GM12878 (cell line): ENCODE results near the gene USP28. TPM values are rescaled to one million over a fixed set of nuclear protein-coding genes. Genes with fewer than 3 reads are reported as not detected.

Source experiments
- ATAC-seq: fragments of 200-7000 bp; cut with Tn5 transposase; 3 replicates; pipeline ENCODE4 v1.9.1; 2020; ENCODE audit warnings: mild to moderate bottlenecking, moderate library complexity
- BruUV-seq: library from RNA; stranded (reverse); fragments of 400-500 nt; replicated peaks from 2 replicates; lab custom pipeline; 2021; lab: Mats Ljungman, UMichigan
- CTCF ChIA-PET: fragments of 300-600 bp; sonication (Branson Sonifier 250); formaldehyde crosslinking; extraction: SDS; loops from one replicate; lab custom pipeline; 2021; ENCODE audit warnings: inconsistent platforms; lab: Yijun Ruan, JAX
- POLR2A ChIA-PET: fragments of 350-600 bp; formaldehyde crosslinking; extraction: SDS; loops from one replicate; lab custom pipeline; 2021; ENCODE audit warnings: inconsistent platforms; lab: Charles Lee
- RAD21 ChIA-PET: fragments of 300-600 bp; sonication (Branson Sonifier 250); formaldehyde crosslinking; loops from one replicate; lab custom pipeline; 2023; ENCODE audit warnings: antibody characterized with exemption; ENCODE audit not compliant: unreplicated experiment; lab: Charles Lee
- SMC1A ChIA-PET: fragments of 300-600 bp; sonication (Branson Sonifier 250); formaldehyde crosslinking; loops from one replicate; lab custom pipeline; 2023; ENCODE audit not compliant: unreplicated experiment, uncharacterized antibody; lab: Charles Lee
- DNase-seq: peaks from one replicate; pipeline ENCODE4 v3.0.0-alpha.2; 2011; ENCODE audit warnings: low read depth, low spot score
- FAIRE-seq: peaks from 3 replicates; lab custom pipeline; 2011; peaks lifted over from hg19 to GRCh38; lab: Jason Lieb, UNC
- H2AFZ ChIP-seq: 2 replicates; pipeline ENCODE4 v1.6.0; 2011; ENCODE audit warnings: low read depth, low read length, control low read depth; ENCODE audit not compliant: control insufficient read depth
- H3K27ac ChIP-seq: 2 replicates; pipeline ENCODE4 v1.5.1; 2011; ENCODE audit warnings: control low read depth; ENCODE audit not compliant: control insufficient read depth, insufficient read depth
- H3K27me3 ChIP-seq, 2 experiments: replicated peaks in 1 of 2; 2 replicates each; pipeline versions ENCODE4 v1.6.0 to v1.6.1; 2011; ENCODE audit warnings: low read length in 1 of 2; ENCODE audit not compliant: control insufficient read depth in 2 of 2, insufficient read depth in 2 of 2
- H3K36me3 ChIP-seq, 2 experiments: 2 replicates each; pipeline ENCODE4 v1.5.1; 2011; ENCODE audit warnings: low read length in 1 of 2; ENCODE audit not compliant: control insufficient read depth in 2 of 2, insufficient read depth in 2 of 2
- H3K4me1 ChIP-seq: 2 replicates; pipeline ENCODE4 v1.6.1; 2011; ENCODE audit warnings: mild to moderate bottlenecking, low read length, moderate library complexity, mixed read lengths; ENCODE audit not compliant: control insufficient read depth, insufficient read depth
- H3K4me2 ChIP-seq: 2 replicates; pipeline ENCODE4 v1.6.0; 2011; ENCODE audit warnings: control low read depth; ENCODE audit not compliant: control insufficient read depth, insufficient read depth
- H3K4me3 ChIP-seq: fragments of 200-600 bp; sonication (generic); 2 replicates; pipeline ENCODE4 v1.5.1; 2016
- H3K79me2 ChIP-seq: 2 replicates; pipeline ENCODE4 v1.6.0; 2011; ENCODE audit warnings: low read length; ENCODE audit not compliant: control insufficient read depth, insufficient read depth
- H3K9ac ChIP-seq: 2 replicates; pipeline ENCODE4 v1.8.0; 2011; ENCODE audit warnings: low read length, control low read depth, mixed read lengths; ENCODE audit not compliant: control insufficient read depth, insufficient read depth
- H3K9me3 ChIP-seq: replicated peaks from 3 replicates; pipeline ENCODE4 v1.5.1; 2011; ENCODE audit warnings: mild to moderate bottlenecking, low read length; ENCODE audit not compliant: control insufficient read depth, insufficient read depth
- H4K20me1 ChIP-seq: 2 replicates; pipeline ENCODE4 v1.6.0; 2011; ENCODE audit not compliant: control insufficient read depth, insufficient read depth
- ATF7 ChIP-seq: fragments of 450-650 bp; IDR thresholded peaks from 2 replicates; pipeline ENCODE4 v1.6.1; 2016; ENCODE audit warnings: low read depth, mild to moderate bottlenecking
- BACH1 ChIP-seq: fragments of 450-650 bp; IDR thresholded peaks from 2 replicates; pipeline ENCODE4 v1.6.1; 2017; ENCODE audit warnings: mild to moderate bottlenecking, borderline replicate concordance
- BCL11A ChIP-seq: IDR thresholded peaks from 2 replicates; pipeline ENCODE4 v1.6.1; 2011; ENCODE audit warnings: low read depth, low read length
- CHD2 ChIP-seq: IDR thresholded peaks from 2 replicates; pipeline ENCODE4 v1.6.1; 2011; ENCODE audit warnings: low read depth, low read length, improper control_type of control experiment, borderline replicate concordance
- CHD4 ChIP-seq: fragments of 200-600 bp; sonication (generic); IDR thresholded peaks from 2 replicates; pipeline ENCODE4 v1.6.1; 2016; ENCODE audit warnings: mild to moderate bottlenecking
- ESRRA ChIP-seq: IDR thresholded peaks from 2 replicates; pipeline ENCODE4 v1.6.1; 2012; ENCODE audit warnings: mild to moderate bottlenecking, low read length, improper control_type of control experiment
- GABPA ChIP-seq: IDR thresholded peaks from 2 replicates; pipeline ENCODE4 v1.6.1; 2014; ENCODE audit warnings: antibody characterized with exemption, low read depth, mild to moderate bottlenecking, inconsistent platforms
- IRF4 ChIP-seq: IDR thresholded peaks from 2 replicates; pipeline ENCODE4 v1.6.1; 2011; ENCODE audit warnings: low read depth, low read length
- JUND ChIP-seq: IDR thresholded peaks from 2 replicates; pipeline ENCODE4 v1.6.1; 2012; ENCODE audit warnings: low read depth, mild to moderate bottlenecking, low read length, improper control_type of control experiment, moderate library complexity
- KDM1A ChIP-seq: fragments of 200-600 bp; sonication (generic); IDR thresholded peaks from 2 replicates; pipeline ENCODE4 v1.6.1; 2016; ENCODE audit warnings: borderline replicate concordance
- KLF5 ChIP-seq: fragments of 450-650 bp; IDR thresholded peaks from 2 replicates; pipeline ENCODE4 v1.6.1; 2014; ENCODE audit warnings: mild to moderate bottlenecking; ENCODE audit not compliant: partially characterized antibody
- NFXL1 ChIP-seq: fragments of 450-650 bp; IDR thresholded peaks from 2 replicates; pipeline ENCODE4 v1.6.1; 2017; ENCODE audit warnings: antibody characterized with exemption, mild to moderate bottlenecking, borderline replicate concordance
- RCOR1 ChIP-seq: conservative IDR thresholded peaks from 2 replicates; pipeline ENCODE4 v1.6.1; 2012; ENCODE audit warnings: low read depth, low read length, improper control_type of control experiment
- RFX5 ChIP-seq: IDR thresholded peaks from 2 replicates; pipeline ENCODE4 v1.6.1; 2011; ENCODE audit warnings: low read depth, low read length, improper control_type of control experiment
- SIN3A ChIP-seq: IDR thresholded peaks from 2 replicates; pipeline ENCODE4 v1.6.1; 2012; ENCODE audit warnings: low read depth, low read length, improper control_type of control experiment
- SMARCA5 ChIP-seq: fragments of 450-650 bp; IDR thresholded peaks from 2 replicates; pipeline ENCODE4 v1.6.1; 2017; ENCODE audit warnings: mild to moderate bottlenecking
- SMC3 ChIP-seq: IDR thresholded peaks from 2 replicates; pipeline ENCODE4 v1.6.1; 2011; ENCODE audit warnings: low read length, improper control_type of control experiment, borderline replicate concordance
- ZNF217 ChIP-seq: fragments of 450-650 bp; IDR thresholded peaks from 2 replicates; pipeline ENCODE4 v1.6.1; 2017; ENCODE audit warnings: antibody characterized with exemption, mild to moderate bottlenecking
- WGBS: methylation state at CpG from one replicate; pipeline ENCODE4 v1.1.6; 2016; ENCODE audit warnings: low lambda C conversion rate; ENCODE audit not compliant: insufficient replicate concordance, insufficient coverage; ENCODE audit errors: missing lambda C conversion rate; 5-methylcytosine and 5-hydroxymethylcytosine counted together
- in situ Hi-C: fragments of 300-500 bp; cut with MboI; formaldehyde crosslinking; loops from 9 replicates; pipeline ENCODE4 v1.14.3; 2018; ENCODE audit warnings: mixed read lengths
- intact Hi-C: fragments of 100-400 bp; cut with micrococcal nuclease; formaldehyde crosslinking; loops from one replicate; pipeline ENCODE4 v1.14.2; 2022; ENCODE audit not compliant: unreplicated experiment
- polyA plus RNA-seq, 11 experiments: library from polyadenylated mRNA; depleted of rRNA in 4 of 11; unstranded in 6 of 11; stranded (reverse) in 5 of 11; fragments of >200 nt; fragmentation: Nextera tagmentation in 4 of 11; fragmentation: Illumina TruSeq in 1 of 11; extraction: Ambion mirVana in 4 of 11; extraction: Trizol in 1 of 11; gene quantifications; 1 replicate in 1 of 11; 2 replicates in 10 of 11; pipeline versions ENCODE4 v1.2.1 to v1.2.3, GENCODE V29; 2011 to 2016; ENCODE audit warnings: inconsistent platforms in 2 of 11, missing spikeins in 2 of 11, low read depth in 1 of 11
- total RNA-seq, 4 experiments: library from RNA; depleted of rRNA in 3 of 4; stranded (reverse); fragments of >200 nt in 3 of 4; fragmentation: Illumina TruSeq in 1 of 4; extraction: Trizol in 1 of 4; gene quantifications; 2 replicates each; pipeline versions ENCODE4 v1.2.1 to v1.2.3, GENCODE V29; 2013 to 2021
- TF ChIP-seq, protein P1 (sequence below): fragments of 450-650 bp; IDR thresholded peaks from 2 replicates; pipeline ENCODE4 v1.6.1; 2016; ENCODE audit warnings: mild to moderate bottlenecking
- TF ChIP-seq, protein P2 (sequence below): fragments of 450-650 bp; IDR thresholded peaks from 2 replicates; pipeline ENCODE4 v1.6.1; 2017; ENCODE audit warnings: borderline replicate concordance

Gene USP28
- total and polyA plus RNA-seq, 10 of the 15 experiments (the other 5 are each of a cell fraction or from before 2014, with no cell fraction given), result 2.8 to 60.4 (median 24.1) TPM

- Histone ChIP-seq H3K36me3 (no peaks in the 10 kb centered on the region; a peak in 1 of 4 replicates), H2AFZ (no peak overlapping the region), H3K9ac (no peak overlapping the region), H3K4me1 (no peaks in the 10 kb centered on the region), H3K4me3 (no peak overlapping the region), H3K27me3 (no peaks in the 10 kb centered on the region), H3K79me2 (0 out of 2 replicates have a peak, but pooled peaks cover 1% of the 10 kb centered on the region), H3K4me2 (no peak overlapping the region), H4K20me1 (no peaks in the 10 kb centered on the region), H3K27ac (no peak overlapping the region), H3K9me3 (no peaks in the 10 kb centered on the region)
- TF ChIP-seq CHD2 (no peak), KDM1A (no peak), GABPA (no peak), JUND (no peak), RFX5 (no peak), BACH1 (no peak), CHD4 (no peak), SIN3A (no peak), RCOR1 (no peak), SMC3 (no peak), BCL11A (no peak), ATF7 (no peak), NFXL1 (no peak), SMARCA5 (no peak), IRF4 (no peak), ESRRA (no peak), KLF5 (no peak), ZNF217 (no peak)
- TF ChIP-seq, protein P1, sequence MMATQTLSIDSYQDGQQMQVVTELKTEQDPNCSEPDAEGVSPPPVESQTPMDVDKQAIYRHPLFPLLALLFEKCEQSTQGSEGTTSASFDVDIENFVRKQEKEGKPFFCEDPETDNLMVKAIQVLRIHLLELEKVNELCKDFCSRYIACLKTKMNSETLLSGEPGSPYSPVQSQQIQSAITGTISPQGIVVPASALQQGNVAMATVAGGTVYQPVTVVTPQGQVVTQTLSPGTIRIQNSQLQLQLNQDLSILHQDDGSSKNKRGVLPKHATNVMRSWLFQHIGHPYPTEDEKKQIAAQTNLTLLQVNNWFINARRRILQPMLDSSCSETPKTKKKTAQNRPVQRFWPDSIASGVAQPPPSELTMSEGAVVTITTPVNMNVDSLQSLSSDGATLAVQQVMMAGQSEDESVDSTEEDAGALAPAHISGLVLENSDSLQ, result no peak
- TF ChIP-seq, protein P2, sequence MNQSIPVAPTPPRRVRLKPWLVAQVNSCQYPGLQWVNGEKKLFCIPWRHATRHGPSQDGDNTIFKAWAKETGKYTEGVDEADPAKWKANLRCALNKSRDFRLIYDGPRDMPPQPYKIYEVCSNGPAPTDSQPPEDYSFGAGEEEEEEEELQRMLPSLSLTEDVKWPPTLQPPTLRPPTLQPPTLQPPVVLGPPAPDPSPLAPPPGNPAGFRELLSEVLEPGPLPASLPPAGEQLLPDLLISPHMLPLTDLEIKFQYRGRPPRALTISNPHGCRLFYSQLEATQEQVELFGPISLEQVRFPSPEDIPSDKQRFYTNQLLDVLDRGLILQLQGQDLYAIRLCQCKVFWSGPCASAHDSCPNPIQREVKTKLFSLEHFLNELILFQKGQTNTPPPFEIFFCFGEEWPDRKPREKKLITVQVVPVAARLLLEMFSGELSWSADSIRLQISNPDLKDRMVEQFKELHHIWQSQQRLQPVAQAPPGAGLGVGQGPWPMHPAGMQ, result no peak
- in situ Hi-C loops, result no loop called here
- CTCF ChIA-PET, result no interaction called here
- SMC1A ChIA-PET, result interaction anchor here (1.0 kb wide), 1 partner anchor 10 kb away, joined by 3 read pairs; no protein-coding TSS in a partner anchor
- WGBS, result 98% methylated on average over 3 of the region's 3 CpGs
- intact Hi-C loops, result no loop called here
- DNase-seq (no peak), FAIRE-seq (no peak), ATAC-seq (no peak)
- no TSS peak for BruUV-seq
- RAD21 ChIA-PET, result no interaction called here
- POLR2A ChIA-PET, result interaction anchor here (1.4 kb wide), 1 partner anchor 11 kb away, joined by 5 read pairs; the partner anchor contains the start of gene USP28
These were observed 11.0 kb downstream of the USP28 start for GRCh38 chr11:113864410-113864809.
